Measurements from ENCODE around the gene MARCHF6.
"Not testable (repeated sequence)": the region's sequence is repeated elsewhere in the genome, so short reads cannot be mapped to it uniquely, and the experiment has no call there.

Gene MARCHF6

GRCh38 chr5:10352430-10353240 lies 860 bp upstream of the MARCHF6 start:
- DNase-seq: peak; percentile 67

GRCh38 chr5:10354048-10354872 lies 765 bp downstream of the MARCHF6 start:
- peak; percentile 30 for DNase-seq

GRCh38 chr5:10355071-10355889 lies 1.8 kb downstream of the MARCHF6 start:
- peak; percentile 14 for DNase-seq

GRCh38 chr5:10358999-10359398 lies 5.5 kb downstream of the MARCHF6 start:
- no peak for DNase-seq

- no peak for DNase-seq
Observed at GRCh38 chr5:10360686-10361085, 7.2 kb downstream of the MARCHF6 start.

GRCh38 chr5:10363519-10364185 lies 10.2 kb downstream of the MARCHF6 start:
- DNase-seq: no peak

GRCh38 chr5:10364186-10364689 lies 10.7 kb downstream of the MARCHF6 start:
- DNase-seq: no peak

GRCh38 chr5:10365782-10366181 lies 12.3 kb downstream of the MARCHF6 start:
- no peak for DNase-seq

- DNase-seq: no peak
Observed at GRCh38 chr5:10366310-10367272, 13.1 kb downstream of the MARCHF6 start.

- DNase-seq: no peak
Observed at GRCh38 chr5:10367579-10367978, 14.1 kb downstream of the MARCHF6 start.

- DNase-seq: no peak
Observed at GRCh38 chr5:10370931-10371330, 17.4 kb downstream of the MARCHF6 start.

- DNase-seq: not testable (repeated sequence)
Observed at GRCh38 chr5:10371369-10371768, 17.9 kb downstream of the MARCHF6 start.

GRCh38 chr5:10372726-10373709 lies 19.5 kb downstream of the MARCHF6 start:
- DNase-seq: no peak

- peak; percentile 52 for DNase-seq
Observed at GRCh38 chr5:10374046-10375022, 20.8 kb downstream of the MARCHF6 start.

GRCh38 chr5:10375146-10375545 lies 21.7 kb downstream of the MARCHF6 start:
- DNase-seq: not testable (repeated sequence)

GRCh38 chr5:10376544-10376943 lies 23.0 kb downstream of the MARCHF6 start:
- DNase-seq: no peak

GRCh38 chr5:10377081-10377480 lies 23.6 kb downstream of the MARCHF6 start:
- DNase-seq: no peak

GRCh38 chr5:10381803-10382202 lies 28.3 kb downstream of the MARCHF6 start:
- no peak for DNase-seq

- DNase-seq: no peak
Observed at GRCh38 chr5:10384483-10384882, 31.0 kb downstream of the MARCHF6 start.

All from DMS79 treated with DMSO at 0.1 percent for 48 hours (cell line).